ENCODE measurements around the gene SLC38A6.
A peak's percentile ranks its signal among the peaks of the same experiment; 100 is the strongest.

The SLC38A6 gene

DNA sequence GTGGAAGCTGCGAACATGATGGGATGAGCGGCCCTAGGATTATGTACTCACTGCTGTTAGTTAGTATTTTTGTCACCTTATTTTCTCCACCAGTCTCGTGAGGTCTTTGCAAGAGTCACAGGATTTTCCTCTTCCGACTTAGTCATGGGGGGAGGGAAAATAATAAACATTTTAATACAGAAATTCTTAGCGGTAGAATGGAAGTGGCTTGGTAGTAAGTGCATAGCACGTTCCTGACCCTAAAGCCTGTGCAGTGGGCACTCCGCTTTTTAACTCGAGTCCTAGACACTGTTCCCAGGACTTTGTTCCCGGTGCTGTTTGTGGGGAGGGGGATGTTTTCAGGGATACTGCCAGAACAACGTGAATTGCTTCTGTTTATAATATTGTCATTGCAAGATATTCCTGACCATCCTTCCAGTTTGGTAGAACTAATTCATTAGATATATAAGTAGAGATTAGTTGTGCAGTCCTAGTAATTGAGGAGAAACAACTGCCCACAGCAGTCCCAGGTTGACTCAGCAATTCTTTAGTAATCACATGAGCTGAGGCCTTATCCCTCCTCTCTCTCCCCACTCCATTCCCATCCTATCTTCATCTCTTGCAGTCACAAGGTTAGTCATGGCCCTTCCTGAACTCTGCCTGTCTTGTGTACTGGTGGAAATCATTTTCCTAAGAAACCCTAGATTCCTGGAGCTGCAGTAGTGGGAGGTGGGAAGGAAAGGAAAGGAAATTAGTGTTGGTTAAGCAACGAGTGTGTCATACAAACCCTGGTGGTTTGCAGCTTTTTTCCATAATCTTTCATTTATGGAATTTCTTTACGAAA, 799 bp downstream of the SLC38A6 start:
- no peak for DNase-seq

- DNase-seq = no peak
These were observed 3.2 kb downstream of the SLC38A6 start for GRCh38 chr14:60984196-60984595.

- no peak for DNase-seq
These were observed 5.5 kb downstream of the SLC38A6 start for GRCh38 chr14:60986500-60986899.

DNA sequence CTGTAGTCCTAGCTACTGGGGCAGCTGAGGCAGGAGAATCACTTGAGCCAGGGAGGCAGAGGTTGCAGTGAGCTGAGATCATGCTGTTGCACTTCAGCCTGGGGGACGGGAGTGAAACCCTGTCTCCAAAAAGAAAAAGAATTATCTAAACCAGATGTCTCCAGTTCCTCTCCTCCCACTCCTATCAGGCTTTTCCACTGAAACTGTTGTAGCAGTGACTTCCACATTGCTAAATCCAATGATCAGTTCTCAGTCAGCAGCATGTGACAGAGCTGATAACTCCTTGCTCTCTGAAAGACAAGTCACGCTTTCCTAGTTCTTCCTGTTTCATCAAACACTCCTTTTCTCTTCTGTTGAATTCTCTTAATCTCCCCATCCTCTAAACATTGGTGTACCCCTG, 8.6 kb downstream of the SLC38A6 start:
- no peak for DNase-seq

DNA sequence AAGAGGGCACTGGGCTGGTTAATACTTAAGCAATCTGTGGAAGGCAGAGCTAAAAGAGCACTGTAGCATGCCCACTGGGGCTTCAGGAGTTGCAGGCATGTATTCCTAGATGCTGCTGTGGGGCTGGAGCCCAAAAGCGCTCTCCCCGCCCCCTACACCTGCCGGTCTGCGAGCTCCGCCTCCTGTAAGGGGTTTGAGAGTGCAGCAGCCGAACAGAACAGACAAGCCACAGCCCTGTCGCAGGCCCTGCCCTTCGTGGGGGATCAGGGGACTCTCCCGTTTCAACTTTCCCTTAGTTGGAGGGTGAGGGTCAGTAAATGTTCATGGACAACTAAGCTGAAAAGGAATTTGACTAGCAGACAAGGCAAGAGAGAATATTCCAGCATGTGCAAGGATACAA, 17.6 kb downstream of the SLC38A6 start:
- DNase-seq = no peak

DNA sequence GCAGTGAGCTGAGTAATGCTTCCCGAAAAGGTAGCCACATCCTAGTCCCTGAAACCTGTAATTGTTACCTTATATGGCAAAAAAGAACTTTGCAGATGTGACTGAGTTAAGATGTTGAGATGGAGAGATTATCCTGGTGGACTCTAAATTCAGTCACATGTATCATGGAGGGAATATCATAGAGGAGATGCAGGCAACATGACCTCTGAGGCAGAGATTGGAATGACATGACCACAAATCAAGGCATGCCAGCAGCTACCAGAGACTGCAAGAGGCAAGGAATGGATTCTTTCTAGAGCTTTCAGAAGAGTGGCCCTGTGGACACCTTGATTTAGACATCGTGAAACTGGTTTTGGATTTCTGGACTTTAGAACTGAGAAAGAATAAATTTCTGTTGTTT, 18.5 kb downstream of the SLC38A6 start:
- no peak for DNase-seq

- no peak for DNase-seq
These were observed 22.5 kb downstream of the SLC38A6 start for GRCh38 chr14:61003571-61003970.

DNA sequence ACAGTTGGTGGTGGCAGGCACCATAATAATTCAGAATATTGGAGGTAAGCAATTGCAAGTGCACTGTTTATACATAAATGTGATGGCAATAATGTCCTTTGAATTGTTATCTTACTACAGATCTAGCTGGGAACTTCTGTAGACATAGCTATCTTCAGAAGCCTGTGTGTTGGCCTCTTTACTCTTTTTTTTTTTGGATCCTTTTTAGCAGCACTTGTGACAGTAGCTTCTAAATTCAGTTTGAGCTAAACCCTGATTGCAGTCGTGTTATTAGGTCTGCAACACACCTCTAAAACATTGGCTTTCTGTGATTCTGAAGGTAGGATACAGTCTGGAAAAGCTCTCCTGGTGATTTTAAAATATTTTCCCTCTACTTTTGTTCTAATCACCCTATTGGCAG, 38.5 kb downstream of the SLC38A6 start:
- DNase-seq = no peak

- peak; percentile 17 for DNase-seq
These were observed 44.5 kb downstream of the SLC38A6 start for GRCh38 chr14:61025251-61026223.

GRCh38 chr14:61026526-61026925, 45.5 kb downstream of the SLC38A6 start:
- DNase-seq = no peak

GRCh38 chr14:61031026-61031425, 50.0 kb downstream of the SLC38A6 start:
- DNase-seq = no peak

- DNase-seq = no peak
These were observed 52.0 kb downstream of the SLC38A6 start for GRCh38 chr14:61033054-61033453.

GRCh38 chr14:61033855-61034254, 52.8 kb downstream of the SLC38A6 start:
- DNase-seq = no peak

DNA sequence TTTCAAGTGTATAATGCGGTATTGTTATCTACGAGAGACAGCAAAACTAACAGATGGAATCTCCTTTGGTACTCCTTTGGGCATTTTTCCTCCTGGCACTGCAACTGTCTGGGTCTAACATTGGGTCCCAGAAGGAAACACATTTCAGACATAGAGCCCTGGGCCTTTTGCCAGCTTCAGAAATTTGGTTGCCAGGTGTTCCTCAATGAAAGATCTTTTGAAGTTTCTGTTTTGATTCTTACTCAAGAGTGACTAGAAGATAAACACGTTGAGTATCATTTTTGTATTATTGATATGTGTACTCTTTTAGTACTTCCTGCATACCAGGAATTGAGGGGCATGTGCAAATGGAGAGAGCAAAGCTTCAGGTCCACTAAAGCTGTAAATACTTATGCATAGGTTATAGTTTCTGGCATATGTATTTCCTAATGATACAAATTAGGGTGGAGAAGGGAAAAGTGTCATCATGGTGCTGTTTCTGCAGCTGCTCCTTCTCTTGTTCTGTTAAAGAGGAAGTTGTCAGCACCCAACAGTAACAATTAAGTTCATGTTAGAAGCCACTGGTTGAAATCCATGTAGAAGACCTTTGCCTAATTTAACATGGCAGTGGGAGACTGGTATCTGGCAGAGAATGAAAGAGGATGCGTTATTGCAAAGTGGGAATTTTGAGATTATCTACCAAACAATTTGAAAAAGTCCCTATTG, 53.5 kb downstream of the SLC38A6 start:
- DNase-seq = no peak

- DNase-seq = no peak
These were observed 56.2 kb downstream of the SLC38A6 start for GRCh38 chr14:61037215-61037614.

DNA sequence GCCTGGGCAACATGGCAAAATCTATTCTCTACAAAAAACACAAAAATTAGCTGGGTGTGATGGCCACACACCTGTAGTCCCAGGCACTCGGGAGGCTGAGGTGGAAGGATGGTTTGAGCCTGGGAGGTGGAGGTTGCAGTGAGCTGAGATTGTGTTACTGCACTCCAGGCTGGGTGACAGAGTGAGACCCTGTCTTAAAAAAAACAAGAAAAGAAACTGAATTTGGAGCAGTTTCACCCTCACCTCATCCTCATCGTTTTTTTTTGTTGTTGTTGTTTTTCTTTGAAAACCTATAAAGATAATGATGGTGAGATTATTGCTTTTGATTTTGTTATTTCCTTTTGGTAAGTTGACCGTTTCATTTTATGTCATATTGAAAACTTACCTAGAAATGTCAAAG, 60.7 kb downstream of the SLC38A6 start:
- no peak for DNase-seq

DNA sequence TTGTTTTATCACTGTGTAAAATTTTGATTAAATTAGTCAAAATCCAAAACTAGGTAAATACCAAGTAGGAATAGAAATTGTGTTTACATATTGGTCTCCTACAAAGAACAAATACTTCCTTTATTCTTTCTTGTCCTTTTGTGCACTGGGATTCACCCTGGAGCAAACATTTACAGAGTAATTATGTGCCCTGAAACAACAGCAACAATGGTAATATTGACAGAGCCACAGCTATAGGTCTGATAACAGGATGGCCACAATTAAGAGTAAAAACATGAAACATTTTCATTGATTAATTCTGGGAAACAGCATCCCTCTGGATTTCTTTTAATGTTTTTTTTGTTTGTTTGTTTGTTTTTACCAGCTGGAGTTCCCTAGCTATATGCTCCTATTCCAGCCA, 61.2 kb downstream of the SLC38A6 start:
- DNase-seq = no peak

- no peak for DNase-seq
These were observed 62.5 kb downstream of the SLC38A6 start for GRCh38 chr14:61043506-61043905.

GRCh38 chr14:61047021-61047420, 66.0 kb downstream of the SLC38A6 start:
- no peak for DNase-seq

DNA sequence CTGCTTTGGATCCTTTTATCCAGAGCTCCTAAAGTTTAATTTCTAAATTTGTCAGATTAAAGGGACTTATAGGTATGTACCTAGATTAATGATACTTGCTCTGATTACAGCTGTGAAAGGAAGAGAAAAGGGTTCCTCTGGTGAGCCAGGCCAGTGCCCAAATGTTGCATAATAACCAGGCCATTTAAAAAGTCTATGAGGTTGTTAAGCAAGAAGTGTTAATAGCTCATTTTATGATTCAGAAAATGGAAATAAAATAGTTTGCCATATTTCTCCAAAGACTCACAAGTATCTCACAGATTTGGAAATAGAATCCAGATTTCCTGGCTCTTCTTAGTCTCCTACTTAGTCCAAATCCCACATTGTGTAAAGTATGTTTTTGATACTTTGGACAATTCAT, 67.6 kb downstream of the SLC38A6 start:
- no peak for DNase-seq

- no peak for DNase-seq
These were observed 69.4 kb downstream of the SLC38A6 start for GRCh38 chr14:61050417-61050816.

GRCh38 chr14:61051051-61051450, 70.0 kb downstream of the SLC38A6 start:
- no peak for DNase-seq

GRCh38 chr14:61051621-61052020, 70.6 kb downstream of the SLC38A6 start:
- DNase-seq = no peak

Measured in NCI-H2081 treated with DMSO at 0.1 percent for 48 hours (cell line).